Loucy (cell line): Measurements from ENCODE around the gene NIF3L1.

Experiments used
- H2AFZ ChIP-seq: fragments of 200-600 bp; sonication (generic); 2 replicates; pipeline ENCODE4 v1.6.0; 2016; ENCODE audit warnings: antibody characterized with exemption, mild to moderate bottlenecking, low read length, moderate library complexity
- H3F3A ChIP-seq: fragments of 200-600 bp; 2 replicates; pipeline ENCODE4 v1.6.0; 2016; ENCODE audit warnings: antibody characterized with exemption, low read depth, mild to moderate bottlenecking
- H3K27me3 ChIP-seq: fragments of 200-600 bp; sonication (generic); 2 replicates; pipeline ENCODE4 v1.6.1; 2014; ENCODE audit warnings: low read length, mild to moderate bottlenecking; ENCODE audit not compliant: insufficient read depth, poor library complexity, severe bottlenecking
- H3K36me3 ChIP-seq: fragments of 200-600 bp; sonication (generic); 2 replicates; pipeline ENCODE4 v1.6.1; 2016; ENCODE audit warnings: low read length; ENCODE audit not compliant: insufficient read depth
- H3K4me1 ChIP-seq: fragments of 200-600 bp; sonication (generic); 2 replicates; pipeline ENCODE4 v1.5.1; 2014; ENCODE audit warnings: low read length, mild to moderate bottlenecking; ENCODE audit not compliant: insufficient read depth, poor library complexity, severe bottlenecking
- H3K4me2 ChIP-seq: fragments of 200-600 bp; sonication (generic); 2 replicates; pipeline ENCODE4 v1.6.0; 2014; ENCODE audit warnings: antibody characterized with exemption, low read length, low read depth, mild to moderate bottlenecking; ENCODE audit not compliant: poor library complexity, severe bottlenecking
- H3K4me3 ChIP-seq: fragments of 200-600 bp; sonication (generic); 2 replicates; pipeline ENCODE4 v1.5.1; 2014; ENCODE audit warnings: low read length, mild to moderate bottlenecking, mixed read lengths; ENCODE audit not compliant: poor library complexity, severe bottlenecking
- H3K79me2 ChIP-seq: fragments of 200-600 bp; sonication (generic); 2 replicates; pipeline ENCODE4 v1.6.1; 2014; ENCODE audit warnings: low read length; ENCODE audit not compliant: insufficient read depth
- H3K9ac ChIP-seq: fragments of 200-600 bp; sonication (generic); 2 replicates; pipeline ENCODE4 v1.6.0; 2014; ENCODE audit warnings: mild to moderate bottlenecking, low read depth, low read length, moderate library complexity; ENCODE audit not compliant: poor library complexity, severe bottlenecking
- H3K9me2 ChIP-seq: fragments of 200-600 bp; sonication (generic); replicated peaks from 2 replicates; pipeline ENCODE4 v1.6.1; 2016; ENCODE audit warnings: low read depth, low read length, mixed read lengths
- H3K9me3 ChIP-seq: fragments of 200-600 bp; sonication (generic); 2 replicates; pipeline ENCODE4 v1.6.1; 2014; ENCODE audit warnings: mild to moderate bottlenecking, antibody characterized with exemption, low read length, low read depth; ENCODE audit not compliant: insufficient read depth
- H4K20me1 ChIP-seq: fragments of 200-600 bp; sonication (generic); 2 replicates; pipeline ENCODE4 v1.6.0; 2014; ENCODE audit warnings: antibody characterized with exemption, low read length, mild to moderate bottlenecking; ENCODE audit not compliant: insufficient read depth, poor library complexity, severe bottlenecking
- EZH2phosphoT487 ChIP-seq: fragments of 200-600 bp; IDR thresholded peaks from 2 replicates; pipeline ENCODE4 v1.6.1; 2018; ENCODE audit warnings: antibody characterized with exemption, mild to moderate bottlenecking, moderate library complexity, borderline replicate concordance
- TF ChIP-seq, protein P1 (sequence below): fragments of 200-600 bp; sonication (generic); conservative IDR thresholded peaks from 2 replicates; pipeline ENCODE4 v1.5.1; 2014; ENCODE audit warnings: mild to moderate bottlenecking, antibody characterized with exemption, low read length

Gene NIF3L1

DNA sequence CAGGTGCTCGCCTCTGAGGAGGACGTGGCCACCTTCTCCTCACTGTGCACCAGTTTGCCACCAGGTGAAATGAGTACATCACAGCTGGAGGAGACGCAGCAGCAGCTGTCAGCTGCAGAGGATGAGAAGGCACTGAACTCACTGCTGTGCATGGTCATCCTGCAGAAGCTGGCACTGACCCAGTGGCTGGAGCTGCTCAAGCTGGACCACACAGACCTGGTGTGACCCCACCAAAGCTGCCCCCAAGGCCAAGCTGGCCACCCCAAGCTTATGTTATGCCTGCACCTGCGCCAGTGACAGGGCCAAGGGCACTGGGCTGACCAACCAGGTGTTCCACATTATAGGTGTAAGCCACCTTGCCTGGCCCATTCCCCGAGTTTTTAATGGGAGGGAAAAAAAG is 44.0 kb upstream of the NIF3L1 start:
- no peaks in the 10 kb centered on the region for H3K9me2 ChIP-seq
- H3K4me2 ChIP-seq: no peak overlapping the region
- no peaks in the 10 kb centered on the region for H3K27me3 ChIP-seq
- TF ChIP-seq, protein P1, sequence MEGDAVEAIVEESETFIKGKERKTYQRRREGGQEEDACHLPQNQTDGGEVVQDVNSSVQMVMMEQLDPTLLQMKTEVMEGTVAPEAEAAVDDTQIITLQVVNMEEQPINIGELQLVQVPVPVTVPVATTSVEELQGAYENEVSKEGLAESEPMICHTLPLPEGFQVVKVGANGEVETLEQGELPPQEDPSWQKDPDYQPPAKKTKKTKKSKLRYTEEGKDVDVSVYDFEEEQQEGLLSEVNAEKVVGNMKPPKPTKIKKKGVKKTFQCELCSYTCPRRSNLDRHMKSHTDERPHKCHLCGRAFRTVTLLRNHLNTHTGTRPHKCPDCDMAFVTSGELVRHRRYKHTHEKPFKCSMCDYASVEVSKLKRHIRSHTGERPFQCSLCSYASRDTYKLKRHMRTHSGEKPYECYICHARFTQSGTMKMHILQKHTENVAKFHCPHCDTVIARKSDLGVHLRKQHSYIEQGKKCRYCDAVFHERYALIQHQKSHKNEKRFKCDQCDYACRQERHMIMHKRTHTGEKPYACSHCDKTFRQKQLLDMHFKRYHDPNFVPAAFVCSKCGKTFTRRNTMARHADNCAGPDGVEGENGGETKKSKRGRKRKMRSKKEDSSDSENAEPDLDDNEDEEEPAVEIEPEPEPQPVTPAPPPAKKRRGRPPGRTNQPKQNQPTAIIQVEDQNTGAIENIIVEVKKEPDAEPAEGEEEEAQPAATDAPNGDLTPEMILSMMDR: no peak
- TF ChIP-seq EZH2phosphoT487: no peak
- H3K4me3 ChIP-seq: no peak overlapping the region
- H3K4me1 ChIP-seq: no peaks in the 10 kb centered on the region
- H3F3A ChIP-seq: no peaks in the 10 kb centered on the region
- H4K20me1 ChIP-seq: no peaks in the 10 kb centered on the region
- no peak overlapping the region for H2AFZ ChIP-seq
- no peaks in the 10 kb centered on the region for H3K36me3 ChIP-seq
- no peaks in the 10 kb centered on the region for H3K79me2 ChIP-seq
- no peaks in the 10 kb centered on the region for H3K9me3 ChIP-seq
- no peak overlapping the region for H3K9ac ChIP-seq

DNA sequence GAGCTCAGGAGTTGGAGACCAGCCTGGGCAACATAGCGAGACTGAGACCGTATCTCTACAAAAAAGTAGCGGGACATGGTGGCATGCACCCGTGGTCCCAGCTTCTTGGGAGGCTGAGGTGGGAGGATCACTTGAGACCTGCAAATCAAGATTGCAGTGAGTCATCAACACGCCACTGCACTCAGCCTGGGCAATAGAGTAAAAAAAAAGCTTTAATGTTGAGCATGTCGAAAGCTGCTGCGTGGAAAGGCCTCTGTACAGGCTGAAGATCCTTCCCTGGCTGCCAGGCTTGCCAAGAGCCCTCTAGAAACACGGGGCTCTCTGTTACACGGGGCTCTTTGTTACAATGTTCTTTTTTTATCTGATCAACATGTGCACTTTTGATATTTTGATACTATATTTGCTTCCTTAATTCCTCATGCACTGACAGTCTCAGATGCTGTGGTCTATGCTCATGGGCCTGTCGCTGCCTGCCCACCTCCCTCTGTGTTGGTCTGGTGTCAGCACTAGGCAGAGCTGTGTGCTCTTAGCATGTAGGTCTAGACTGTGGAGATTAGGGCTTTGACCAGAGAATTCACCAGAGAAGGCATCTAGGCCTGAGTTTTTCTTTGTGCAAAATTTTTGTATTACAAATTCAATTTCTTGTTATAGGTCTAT is 43.4 kb upstream of the NIF3L1 start:
- H3K9me3 ChIP-seq: no peaks in the 10 kb centered on the region

DNA sequence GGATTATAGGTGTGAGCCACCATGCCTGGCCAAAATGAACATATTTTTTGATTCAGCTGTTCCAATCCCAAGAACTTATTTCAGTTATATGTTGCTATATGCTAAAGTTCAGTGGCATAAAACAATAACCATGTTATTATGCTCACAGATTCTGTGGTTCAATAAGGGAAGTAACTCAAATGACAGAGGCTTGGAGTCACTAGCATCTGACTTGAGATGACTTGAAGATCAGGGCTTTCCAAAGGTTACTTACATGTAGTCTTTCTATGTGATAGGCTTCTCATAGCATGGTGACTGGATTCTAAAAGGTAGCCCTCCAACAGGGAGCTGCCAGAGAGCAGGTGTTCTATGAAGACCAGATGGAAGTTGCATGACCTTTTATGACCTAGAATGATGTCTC is 41.9 kb upstream of the NIF3L1 start:
- Histone ChIP-seq H2AFZ (no peak overlapping the region), H4K20me1 (peaks cover 4% of the 10 kb centered on the region), H3K9me3 (no peaks in the 10 kb centered on the region), H3K9me2 (no peaks in the 10 kb centered on the region), H3K27me3 (no peaks in the 10 kb centered on the region), H3K36me3 (peaks cover 16% of the 10 kb centered on the region), H3K9ac (no peak overlapping the region), H3K4me3 (no peak overlapping the region), H3K4me2 (no peak overlapping the region), H3K79me2 (no peaks in the 10 kb centered on the region), H3K4me1 (no peaks in the 10 kb centered on the region), H3F3A (0 out of 2 replicates have a peak, but pooled peaks cover 3% of the 10 kb centered on the region)
- no peak for TF ChIP-seq EZH2phosphoT487
- TF ChIP-seq, protein P1: no peak

More for the DNA sequence above, 43.4 kb upstream of the NIF3L1 start:
- H3K79me2 ChIP-seq: no peaks in the 10 kb centered on the region
- no peaks in the 10 kb centered on the region for H3K9me2 ChIP-seq
- H4K20me1 ChIP-seq: no peaks in the 10 kb centered on the region
- H3K4me2 ChIP-seq: no peak overlapping the region
- H3K36me3 ChIP-seq: peaks cover 1% of the 10 kb centered on the region; the same call in 1 of the 2 replicates
- H3K4me1 ChIP-seq: no peaks in the 10 kb centered on the region
- H2AFZ ChIP-seq: no peak overlapping the region
- no peak for TF ChIP-seq EZH2phosphoT487
- TF ChIP-seq, protein P1: no peak
- no peak overlapping the region for H3K9ac ChIP-seq
- no peaks in the 10 kb centered on the region for H3K27me3 ChIP-seq
- no peak overlapping the region for H3K4me3 ChIP-seq
- no peaks in the 10 kb centered on the region for H3F3A ChIP-seq
